Activated naive CD4-positive, alpha-beta T cell treated with anti-CD3 and anti-CD28 coated beads, Interleukin-2, amount 10 ng/mL, durations not matched to agents 7 days and 5 days (primary cell): Measurements from ENCODE around the gene SNRPE.

ENCODE experiments used
- CTCF ChIA-PET: fragments of 350-600 bp; sonication (Branson Sonifier 250); formaldehyde crosslinking; loops from one replicate; lab custom pipeline; 2021; ENCODE audit warnings: antibody characterized with exemption; lab: Charles Lee
- DNase-seq: peaks from one replicate; pipeline ENCODE4 v3.0.0-alpha.2; 2020
- H3K27ac Mint-ChIP-seq: one replicate; pipeline ENCODE4 v1.8.0; 2021; ENCODE audit warnings: mild to moderate bottlenecking, moderate library complexity, mixed read lengths
- H3K27me3 Mint-ChIP-seq: one replicate; pipeline ENCODE4 v1.8.0; 2021; ENCODE audit warnings: mild to moderate bottlenecking, mixed read lengths
- H3K36me3 Mint-ChIP-seq: one replicate; pipeline ENCODE4 v1.8.0; 2021; ENCODE audit warnings: mixed read lengths
- H3K4me1 Mint-ChIP-seq: one replicate; pipeline ENCODE4 v1.8.0; 2021; ENCODE audit warnings: mixed read lengths
- H3K4me3 Mint-ChIP-seq: one replicate; pipeline ENCODE4 v1.8.0; 2021; ENCODE audit warnings: mild to moderate bottlenecking, moderate library complexity, mixed read lengths
- H3K9me3 Mint-ChIP-seq: one replicate; pipeline ENCODE4 v1.8.0; 2021; ENCODE audit warnings: mixed read lengths

The SNRPE gene

GRCh38 chr1:203858055-203858454 lies 3.3 kb upstream of the SNRPE start:
- no peak for DNase-seq
- Mint-ChIP-seq H3K4me1 (peaks cover 19% of the 10 kb centered on the region), H3K27ac (no peak overlapping the region), H3K9me3 (no peaks in the 10 kb centered on the region), H3K36me3 (peaks cover 22% of the 10 kb centered on the region), H3K4me3 (no peak overlapping the region), H3K27me3 (no peaks in the 10 kb centered on the region)
- CTCF ChIA-PET: interaction anchor here (0.7 to 6.2 kb wide), 3 partner anchors 263 to 281 kb away, joined by 3 to 53 read pairs (median 3); no protein-coding TSS in a partner anchor

- Mint-ChIP-seq H3K27ac (no peak overlapping the region), H3K4me1 (peaks cover 25% of the 10 kb centered on the region), H3K9me3 (no peaks in the 10 kb centered on the region), H3K36me3 (peaks cover 26% of the 10 kb centered on the region), H3K27me3 (no peaks in the 10 kb centered on the region), H3K4me3 (no peak overlapping the region)
- no peak for DNase-seq
- CTCF ChIA-PET: interaction anchor here (0.7 to 6.2 kb wide), 3 partner anchors 24 to 504 kb away, joined by 3 to 53 read pairs (median 6); no protein-coding TSS in a partner anchor
Observed at GRCh38 chr1:203858975-203859374, 2.4 kb upstream of the SNRPE start.

GRCh38 chr1:203860396-203861025 lies 888 bp upstream of the SNRPE start:
- Mint-ChIP-seq H3K4me3 (peak overlapping the region; percentile 97), H3K36me3 (peaks cover 32% of the 10 kb centered on the region), H3K9me3 (no peaks in the 10 kb centered on the region), H3K27me3 (no peaks in the 10 kb centered on the region), H3K27ac (peak overlapping the region; percentile 92), H3K4me1 (peaks cover 25% of the 10 kb centered on the region)
- CTCF ChIA-PET: interaction anchor here (0.6 to 6.2 kb wide), 9 partner anchors 10 to 593 kb away, joined by 3 to 53 read pairs (median 4); no protein-coding TSS in a partner anchor
- DNase-seq: no peak

DNA sequence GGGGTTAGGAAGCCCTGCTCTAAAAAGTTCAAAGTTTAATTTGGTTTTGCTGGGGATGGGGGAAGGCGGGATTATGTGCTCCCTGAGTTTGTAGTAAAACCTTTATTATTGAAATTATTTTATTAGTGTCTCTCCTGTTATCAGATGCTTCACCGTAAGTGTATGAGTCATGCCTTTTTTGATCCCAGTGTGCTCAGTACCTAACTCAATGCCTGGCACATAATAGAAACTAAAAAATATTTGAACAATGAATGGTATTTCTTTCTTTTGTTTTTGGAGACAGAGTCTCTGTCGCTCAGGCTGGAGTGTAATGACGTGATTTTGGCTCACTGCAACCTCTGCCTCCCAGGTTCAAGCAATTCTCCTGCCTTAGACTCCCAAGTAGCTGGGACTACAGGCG lies 6.4 kb downstream of the SNRPE start:
- peaks cover 55% of the 10 kb centered on the region for H3K36me3 Mint-ChIP-seq
- no peak overlapping the region for H3K27ac Mint-ChIP-seq
- H3K9me3 Mint-ChIP-seq: no peaks in the 10 kb centered on the region
- no peak for DNase-seq
- no peak overlapping the region for H3K4me3 Mint-ChIP-seq
- no peaks in the 10 kb centered on the region for H3K27me3 Mint-ChIP-seq
- CTCF ChIA-PET: interaction anchor here (1.8 kb wide), 1 partner anchor 261 kb away, joined by 7 read pairs; no protein-coding TSS in a partner anchor
- H3K4me1 Mint-ChIP-seq: peaks cover 7% of the 10 kb centered on the region

- no peak overlapping the region for H3K4me3 Mint-ChIP-seq
- H3K36me3 Mint-ChIP-seq: peaks cover 49% of the 10 kb centered on the region
- H3K9me3 Mint-ChIP-seq: no peaks in the 10 kb centered on the region
- H3K4me1 Mint-ChIP-seq: no peaks in the 10 kb centered on the region
- CTCF ChIA-PET: interaction anchor here (1.4 to 4.4 kb wide), 2 partner anchors 259 to 262 kb away, joined by 3 to 61 read pairs; no protein-coding TSS in a partner anchor
- H3K27me3 Mint-ChIP-seq: no peaks in the 10 kb centered on the region
- no peak overlapping the region for H3K27ac Mint-ChIP-seq
- no peak for DNase-seq
Observed at GRCh38 chr1:203870245-203870644, 8.8 kb downstream of the SNRPE start.

GRCh38 chr1:203871114-203871880 lies 9.9 kb downstream of the SNRPE start:
- no peaks in the 10 kb centered on the region for H3K9me3 Mint-ChIP-seq

GRCh38 chr1:203873094-203873493 lies 11.7 kb downstream of the SNRPE start:
- Mint-ChIP-seq H3K27me3 (no peaks in the 10 kb centered on the region), H3K36me3 (peaks cover 38% of the 10 kb centered on the region), H3K4me3 (no peak overlapping the region), H3K4me1 (no peaks in the 10 kb centered on the region), H3K27ac (no peak overlapping the region), H3K9me3 (no peaks in the 10 kb centered on the region)
- no peak for DNase-seq
- CTCF ChIA-PET: interaction anchor here (1.2 to 4.4 kb wide), 2 partner anchors 229 to 256 kb away, joined by 3 to 61 read pairs; no protein-coding TSS in a partner anchor

More at GRCh38 chr1:203871114-203871880, 9.9 kb downstream of the SNRPE start:
- peaks cover 44% of the 10 kb centered on the region for H3K36me3 Mint-ChIP-seq
- no peak overlapping the region for H3K4me3 Mint-ChIP-seq
- CTCF ChIA-PET: interaction anchor here (0.6 to 4.4 kb wide), 10 partner anchors 9 to 492 kb away, joined by 3 to 61 read pairs (median 3); no protein-coding TSS in a partner anchor
- no peak overlapping the region for H3K27ac Mint-ChIP-seq
- H3K27me3 Mint-ChIP-seq: no peaks in the 10 kb centered on the region
- peak; percentile 29 for DNase-seq
- H3K4me1 Mint-ChIP-seq: no peaks in the 10 kb centered on the region

DNA sequence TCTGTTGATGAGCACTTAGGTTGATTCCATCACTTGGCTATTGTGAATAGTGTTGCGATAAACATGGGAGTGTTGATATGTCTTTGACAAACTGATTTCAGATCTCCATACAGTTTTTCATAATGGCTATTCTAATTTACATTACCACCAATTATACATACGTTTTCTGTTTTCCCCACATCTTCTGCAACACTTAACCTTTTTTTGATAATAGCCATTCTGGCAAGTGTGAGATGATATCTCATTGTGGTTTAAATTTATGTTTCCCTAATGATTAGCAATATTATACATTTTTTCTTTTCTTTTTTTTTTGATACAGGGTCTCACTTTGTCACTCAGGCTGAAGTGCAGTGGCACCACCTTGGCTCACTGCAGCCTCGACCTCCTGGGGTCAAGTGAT lies 17.0 kb downstream of the SNRPE start:
- H3K9me3 Mint-ChIP-seq: no peaks in the 10 kb centered on the region

DNA sequence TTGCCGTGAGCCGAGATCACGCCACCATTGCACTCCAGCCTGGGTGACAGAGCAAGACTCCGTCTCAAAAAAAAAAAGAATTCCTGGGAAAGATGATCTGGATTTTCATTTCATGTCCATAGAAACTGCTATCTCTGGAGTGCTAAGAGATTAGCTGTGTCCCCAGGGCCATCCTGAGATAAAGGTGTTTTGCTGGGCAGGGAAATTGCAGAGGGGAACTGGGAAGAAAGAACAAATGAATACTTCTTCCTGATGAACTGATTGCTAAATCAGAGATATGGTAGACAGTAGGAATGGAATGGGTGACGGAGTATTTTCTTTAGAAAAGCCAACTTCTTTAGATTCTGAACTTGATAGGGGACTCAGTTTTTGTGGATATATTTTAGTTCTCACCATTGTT lies 19.2 kb downstream of the SNRPE start:
- CTCF ChIA-PET: no interaction called here
- no peak for DNase-seq
- Mint-ChIP-seq H3K27me3 (no peaks in the 10 kb centered on the region), H3K36me3 (peaks cover 14% of the 10 kb centered on the region), H3K4me1 (no peaks in the 10 kb centered on the region), H3K4me3 (no peak overlapping the region), H3K9me3 (no peaks in the 10 kb centered on the region), H3K27ac (no peak overlapping the region)

More for the DNA sequence above, 17.0 kb downstream of the SNRPE start:
- no peaks in the 10 kb centered on the region for H3K4me1 Mint-ChIP-seq
- H3K27me3 Mint-ChIP-seq: no peaks in the 10 kb centered on the region
- H3K36me3 Mint-ChIP-seq: peaks cover 20% of the 10 kb centered on the region
- no peak overlapping the region for H3K4me3 Mint-ChIP-seq
- H3K27ac Mint-ChIP-seq: no peak overlapping the region
- no peak for DNase-seq
- CTCF ChIA-PET: no interaction called here

DNA sequence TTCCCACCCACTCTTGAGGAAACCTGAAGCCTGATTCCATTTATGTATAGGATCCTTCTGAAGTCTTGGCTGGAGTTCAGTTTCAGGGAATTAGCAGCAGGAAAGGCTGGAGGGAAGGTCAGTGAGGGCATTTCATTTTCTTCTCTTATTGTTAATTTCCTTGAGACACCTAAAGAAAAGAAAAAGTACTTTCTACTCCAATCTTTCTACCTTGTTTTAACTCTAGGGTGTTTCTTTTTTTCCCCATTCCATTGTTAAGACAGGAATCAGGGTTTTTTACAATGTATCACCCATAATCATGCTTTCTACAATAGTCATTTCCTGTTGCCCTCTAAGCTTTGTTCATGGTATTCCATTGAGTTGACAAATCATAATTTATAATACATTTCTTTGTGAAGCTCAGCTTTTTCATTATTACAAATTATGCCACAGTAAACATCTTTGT lies 27.4 kb downstream of the SNRPE start:
- Mint-ChIP-seq H3K36me3 (peaks cover 4% of the 10 kb centered on the region), H3K27ac (no peak overlapping the region), H3K9me3 (peaks cover 6% of the 10 kb centered on the region), H3K27me3 (no peaks in the 10 kb centered on the region), H3K4me3 (no peak overlapping the region), H3K4me1 (no peaks in the 10 kb centered on the region)
- CTCF ChIA-PET: no interaction called here
- no peak for DNase-seq

DNA sequence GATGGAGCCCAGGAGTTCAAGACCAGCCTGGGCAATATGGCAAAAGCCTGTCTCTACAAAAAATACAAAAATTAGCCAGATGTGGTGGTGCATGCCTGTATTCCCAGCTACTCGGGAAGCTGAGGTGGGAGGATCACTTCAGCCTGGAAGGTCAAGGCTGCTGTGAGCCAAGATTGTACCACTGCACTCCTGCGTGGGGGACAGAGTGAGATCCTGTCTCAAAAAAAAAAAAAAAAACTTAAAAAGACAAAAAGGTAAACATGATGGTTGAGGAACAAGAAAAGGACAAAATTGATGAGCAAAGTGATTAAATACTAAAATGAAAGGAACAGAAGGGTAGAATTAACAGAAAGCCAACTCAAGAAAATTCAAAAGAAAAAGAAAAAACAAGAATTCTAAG lies 30.6 kb downstream of the SNRPE start:
- Mint-ChIP-seq H3K27me3 (no peaks in the 10 kb centered on the region), H3K4me3 (no peak overlapping the region), H3K27ac (no peak overlapping the region), H3K4me1 (no peaks in the 10 kb centered on the region), H3K9me3 (peaks cover 13% of the 10 kb centered on the region), H3K36me3 (peaks cover 4% of the 10 kb centered on the region)
- CTCF ChIA-PET: no interaction called here
- DNase-seq: no peak

GRCh38 chr1:203898458-203899352 lies 37.3 kb downstream of the SNRPE start:
- Mint-ChIP-seq H3K36me3 (no peaks in the 10 kb centered on the region), H3K4me1 (no peaks in the 10 kb centered on the region), H3K27me3 (no peaks in the 10 kb centered on the region), H3K27ac (no peak overlapping the region), H3K4me3 (no peak overlapping the region), H3K9me3 (peaks cover 8% of the 10 kb centered on the region)
- DNase-seq: no peak
- CTCF ChIA-PET: no interaction called here

DNA sequence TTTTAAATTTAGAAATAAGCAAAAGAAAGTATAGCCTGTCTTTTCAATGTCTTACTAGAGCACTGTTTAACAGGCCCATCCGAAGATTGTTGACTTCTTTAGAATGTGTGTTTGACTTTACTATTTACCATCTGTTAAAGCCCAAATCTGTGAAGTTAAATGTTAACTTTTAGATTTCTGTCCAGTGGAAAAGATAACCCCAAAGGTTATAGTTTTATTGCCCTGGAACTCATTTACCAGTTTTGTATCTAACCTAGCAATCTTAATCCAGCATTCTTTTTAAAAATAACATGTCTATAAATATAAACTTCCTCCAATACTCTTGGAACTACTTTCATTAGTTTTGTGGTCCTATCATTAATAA lies 37.9 kb downstream of the SNRPE start:
- no peak overlapping the region for H3K4me3 Mint-ChIP-seq
- no peaks in the 10 kb centered on the region for H3K4me1 Mint-ChIP-seq
- DNase-seq: no peak
- H3K27me3 Mint-ChIP-seq: no peaks in the 10 kb centered on the region
- peaks cover 4% of the 10 kb centered on the region for H3K9me3 Mint-ChIP-seq
- no peaks in the 10 kb centered on the region for H3K36me3 Mint-ChIP-seq
- H3K27ac Mint-ChIP-seq: no peak overlapping the region
- CTCF ChIA-PET: no interaction called here
